Esophagus squamous epithelium (tissue), 4 donors: ENCODE data around the gene GPBP1.

ENCODE experiments used
- POLR2A ChIP-seq, 4 donors: fragments of 450-650 bp; IDR thresholded peaks; one replicate each; pipeline ENCODE4 v1.6.1; 2017; ENCODE audit warnings: antibody characterized with exemption in 4 of 4, mild to moderate bottlenecking in 4 of 4, moderate library complexity in 3 of 4
- TF ChIP-seq, protein P1 (sequence below), 6 experiments: fragments of 450-650 bp in 4 of 6; fragments of 200-600 bp in 2 of 6; sonication (generic) in 2 of 6; IDR thresholded peaks; one replicate each; pipeline ENCODE4 v1.5.1; 2016 to 2019; ENCODE audit warnings: antibody characterized with exemption in 6 of 6, mild to moderate bottlenecking in 4 of 6, moderate library complexity in 4 of 6

DNA sequence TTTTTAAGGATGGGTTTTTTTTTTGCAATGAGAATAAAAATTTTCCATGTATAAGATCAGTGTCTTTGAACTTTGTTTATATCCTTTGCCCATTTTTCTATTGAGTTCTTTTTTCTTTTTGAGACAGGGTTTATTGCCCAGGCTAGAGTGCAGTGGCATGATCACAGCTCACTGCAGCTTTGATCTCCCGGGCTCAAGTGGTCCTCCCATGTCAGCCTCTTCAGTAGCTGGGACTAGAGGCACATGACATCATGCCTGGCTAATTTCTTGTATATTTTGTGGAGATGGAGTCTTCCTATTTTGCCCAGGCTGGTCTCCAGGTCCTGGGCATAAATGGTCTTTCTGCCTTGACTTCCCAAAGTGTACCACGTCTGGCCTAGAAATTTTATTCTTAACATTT is 21.2 kb downstream of the GPBP1 start:
- TF ChIP-seq, protein P1, sequence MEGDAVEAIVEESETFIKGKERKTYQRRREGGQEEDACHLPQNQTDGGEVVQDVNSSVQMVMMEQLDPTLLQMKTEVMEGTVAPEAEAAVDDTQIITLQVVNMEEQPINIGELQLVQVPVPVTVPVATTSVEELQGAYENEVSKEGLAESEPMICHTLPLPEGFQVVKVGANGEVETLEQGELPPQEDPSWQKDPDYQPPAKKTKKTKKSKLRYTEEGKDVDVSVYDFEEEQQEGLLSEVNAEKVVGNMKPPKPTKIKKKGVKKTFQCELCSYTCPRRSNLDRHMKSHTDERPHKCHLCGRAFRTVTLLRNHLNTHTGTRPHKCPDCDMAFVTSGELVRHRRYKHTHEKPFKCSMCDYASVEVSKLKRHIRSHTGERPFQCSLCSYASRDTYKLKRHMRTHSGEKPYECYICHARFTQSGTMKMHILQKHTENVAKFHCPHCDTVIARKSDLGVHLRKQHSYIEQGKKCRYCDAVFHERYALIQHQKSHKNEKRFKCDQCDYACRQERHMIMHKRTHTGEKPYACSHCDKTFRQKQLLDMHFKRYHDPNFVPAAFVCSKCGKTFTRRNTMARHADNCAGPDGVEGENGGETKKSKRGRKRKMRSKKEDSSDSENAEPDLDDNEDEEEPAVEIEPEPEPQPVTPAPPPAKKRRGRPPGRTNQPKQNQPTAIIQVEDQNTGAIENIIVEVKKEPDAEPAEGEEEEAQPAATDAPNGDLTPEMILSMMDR (IDR thresholded peaks at IDR 0.05), result no peak
- TF ChIP-seq POLR2A (IDR thresholded peaks at IDR 0.05), result no peak
